ENCODE results near the gene PSMD2.

Gene PSMD2

DNA sequence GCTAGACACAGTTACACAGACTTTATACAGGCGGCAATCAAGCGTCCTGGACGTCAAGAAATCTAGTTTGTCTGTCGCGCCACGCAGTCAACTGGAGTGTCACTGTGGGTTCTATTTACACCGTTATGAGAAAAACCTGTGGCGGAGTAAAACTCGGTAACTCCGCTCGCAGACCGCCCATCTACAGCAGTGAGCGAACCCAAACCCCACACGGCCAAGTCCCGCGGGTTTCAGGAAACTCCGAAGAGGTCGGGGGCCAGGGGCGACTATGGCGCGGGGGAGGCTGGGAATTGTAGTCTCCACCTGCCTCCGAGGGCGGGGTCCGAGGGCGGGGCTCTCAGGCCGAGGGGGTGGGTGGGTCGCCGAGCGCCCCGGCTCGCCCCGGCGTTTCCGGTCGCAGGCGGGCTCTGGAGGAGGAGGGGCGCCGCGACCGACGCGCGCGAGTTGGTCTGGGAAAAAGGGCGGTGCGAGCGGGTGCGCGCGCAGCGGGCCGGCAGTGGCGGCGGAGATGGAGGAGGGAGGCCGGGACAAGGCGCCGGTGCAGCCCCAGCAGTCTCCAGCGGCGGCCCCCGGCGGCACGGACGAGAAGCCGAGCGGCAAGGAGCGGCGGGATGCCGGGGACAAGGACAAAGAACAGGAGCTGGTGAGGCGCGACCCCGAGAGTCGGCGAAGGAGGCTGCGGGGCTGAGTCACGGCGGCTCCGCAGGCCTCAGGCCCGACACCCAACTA, at the start of gene PSMD2:
TSS of gene PSMD2 (plus strand) at position 483 of the 729 bp plus-strand sequence. CDS start at position 509, 26 bp downstream.
- Histone ChIP-seq H3K9ac (ENCODE audit: low read depth, low read length) (peak within 1 kb of the TSS; percentile 90), H3K36me3 (ENCODE audit: insufficient read depth, low read length) (peaks cover 30% of the 10 kb centered on the region), H3K9me3 (ENCODE audit: control insufficient read depth, insufficient read depth, low read length) (no peaks in the 10 kb centered on the region), H3K4me1 (ENCODE audit: insufficient read depth, low read length) (peaks cover 6% of the 10 kb centered on the region; the same call in 1 of the 2 replicates)

- Histone ChIP-seq H3K9me3 (ENCODE audit: control insufficient read depth, insufficient read depth, low read length) (no peaks in the 10 kb centered on the region), H3K36me3 (ENCODE audit: insufficient read depth, low read length) (no peaks in the 10 kb centered on the region), H3K4me1 (ENCODE audit: insufficient read depth, low read length) (no peaks in the 10 kb centered on the region), H3K9ac (ENCODE audit: low read depth, low read length) (peak within 1 kb of the TSS; percentile 80)
Measured at GRCh38 chr3:184249412-184250166, 49.5 kb upstream of the PSMD2 start, which contains the start of gene EEF1AKMT4. TSS of gene EEF1AKMT4 (plus strand) at chr3:184249672. CDS start at chr3:184249695, 23 bp downstream.

GRCh38 chr3:184250167-184250828, 48.7 kb upstream of the PSMD2 start:
- H3K4me1 ChIP-seq (ENCODE audit: insufficient read depth, low read length), result no peaks in the 10 kb centered on the region
- no peaks in the 10 kb centered on the region for H3K9me3 ChIP-seq (ENCODE audit: control insufficient read depth, insufficient read depth, low read length)
- H3K9ac ChIP-seq (ENCODE audit: low read depth, low read length), result peak overlapping the region; percentile 80
- H3K36me3 ChIP-seq (ENCODE audit: insufficient read depth, low read length), result no peaks in the 10 kb centered on the region

DNA sequence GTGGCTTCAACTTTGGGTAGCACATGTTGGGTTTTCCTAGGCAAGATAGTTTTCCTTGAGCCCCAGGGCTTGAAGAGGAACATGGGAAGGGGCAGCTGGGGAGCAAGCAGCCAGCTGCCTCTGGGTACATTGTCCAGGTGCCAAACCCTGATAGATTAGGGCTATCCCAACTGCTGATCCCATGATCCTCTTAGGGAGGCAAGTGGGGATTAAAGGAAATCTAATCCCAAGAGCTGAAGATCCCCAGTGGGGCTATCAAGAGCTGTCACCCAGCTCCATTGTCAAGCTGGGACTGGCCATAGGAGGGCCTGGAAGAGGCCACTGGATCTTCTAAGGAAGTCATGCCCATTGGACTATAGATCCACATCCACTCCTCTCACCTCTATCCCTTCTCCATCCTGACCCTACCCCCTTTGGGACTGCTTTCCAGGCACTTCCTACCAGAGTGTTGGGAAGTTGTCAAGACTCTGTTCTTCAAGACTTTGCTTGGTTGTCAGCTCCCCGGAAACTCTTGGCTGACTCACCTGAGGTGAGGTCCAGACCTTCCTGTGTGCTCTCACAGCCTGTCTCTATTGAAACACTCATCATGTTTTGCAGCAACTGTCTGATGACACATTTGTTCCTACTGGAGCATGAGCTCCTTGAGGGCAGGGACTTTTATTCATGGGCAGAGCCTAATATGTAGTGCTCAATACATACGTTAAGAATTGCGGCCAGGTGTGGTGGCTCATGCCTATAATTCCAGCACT, 43.6 kb upstream of the PSMD2 start:
- Histone ChIP-seq H3K4me1 (ENCODE audit: insufficient read depth, low read length) (no peaks in the 10 kb centered on the region), H3K9me3 (ENCODE audit: control insufficient read depth, insufficient read depth, low read length) (no peaks in the 10 kb centered on the region), H3K9ac (ENCODE audit: low read depth, low read length) (no peak overlapping the region), H3K36me3 (ENCODE audit: insufficient read depth, low read length) (no peaks in the 10 kb centered on the region)

GRCh38 chr3:184257083-184257915, 41.7 kb upstream of the PSMD2 start:
- no peaks in the 10 kb centered on the region for H3K36me3 ChIP-seq (ENCODE audit: insufficient read depth, low read length)
- no peaks in the 10 kb centered on the region for H3K9me3 ChIP-seq (ENCODE audit: control insufficient read depth, insufficient read depth, low read length)
- no peaks in the 10 kb centered on the region for H3K4me1 ChIP-seq (ENCODE audit: insufficient read depth, low read length)
- no peak overlapping the region for H3K9ac ChIP-seq (ENCODE audit: low read depth, low read length)

DNA sequence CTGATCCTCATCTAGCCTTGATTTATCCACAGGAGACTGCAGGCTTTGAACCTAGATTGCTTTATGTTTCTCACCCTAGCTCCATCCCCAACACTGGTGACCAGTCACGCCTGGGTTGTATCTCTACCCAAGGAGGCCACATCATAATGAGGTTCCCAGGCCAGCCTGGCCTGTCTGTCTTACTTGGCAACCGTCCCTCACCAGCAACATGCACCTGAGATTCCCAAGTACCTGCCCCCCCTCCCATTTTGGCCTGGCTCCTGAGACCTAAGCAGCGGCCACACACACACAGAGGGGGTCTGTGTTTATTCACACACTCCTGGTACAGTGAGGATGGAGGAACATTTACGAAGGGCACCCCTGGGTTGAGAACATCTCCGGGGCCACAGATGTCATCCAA, 40.1 kb upstream of the PSMD2 start:
- no peaks in the 10 kb centered on the region for H3K36me3 ChIP-seq (ENCODE audit: insufficient read depth, low read length)

GRCh38 chr3:184259396-184259877, 39.6 kb upstream of the PSMD2 start:
- Histone ChIP-seq H3K36me3 (ENCODE audit: insufficient read depth, low read length) (no peaks in the 10 kb centered on the region), H3K4me1 (ENCODE audit: insufficient read depth, low read length) (no peaks in the 10 kb centered on the region), H3K9me3 (ENCODE audit: control insufficient read depth, insufficient read depth, low read length) (no peaks in the 10 kb centered on the region), H3K9ac (ENCODE audit: low read depth, low read length) (no peak overlapping the region)

More for the DNA sequence above, 40.1 kb upstream of the PSMD2 start:
- no peaks in the 10 kb centered on the region for H3K4me1 ChIP-seq (ENCODE audit: insufficient read depth, low read length)
- no peaks in the 10 kb centered on the region for H3K9me3 ChIP-seq (ENCODE audit: control insufficient read depth, insufficient read depth, low read length)
- H3K9ac ChIP-seq (ENCODE audit: low read depth, low read length), result no peak overlapping the region

- H3K9me3 ChIP-seq (ENCODE audit: control insufficient read depth, insufficient read depth, low read length), result no peaks in the 10 kb centered on the region
- H3K36me3 ChIP-seq (ENCODE audit: insufficient read depth, low read length), result no peaks in the 10 kb centered on the region
- H3K4me1 ChIP-seq (ENCODE audit: insufficient read depth, low read length), result no peaks in the 10 kb centered on the region
- peak overlapping the region; percentile 53; the same call in 1 of the 2 replicates for H3K9ac ChIP-seq (ENCODE audit: low read depth, low read length)
Measured at GRCh38 chr3:184259878-184260723, 38.9 kb upstream of the PSMD2 start.

- no peaks in the 10 kb centered on the region for H3K36me3 ChIP-seq (ENCODE audit: insufficient read depth, low read length)
- peak overlapping the region; percentile 53 for H3K9ac ChIP-seq (ENCODE audit: low read depth, low read length)
- H3K4me1 ChIP-seq (ENCODE audit: insufficient read depth, low read length), result no peaks in the 10 kb centered on the region
- H3K9me3 ChIP-seq (ENCODE audit: control insufficient read depth, insufficient read depth, low read length), result no peaks in the 10 kb centered on the region
Measured at GRCh38 chr3:184260724-184261269, 38.2 kb upstream of the PSMD2 start.

DNA sequence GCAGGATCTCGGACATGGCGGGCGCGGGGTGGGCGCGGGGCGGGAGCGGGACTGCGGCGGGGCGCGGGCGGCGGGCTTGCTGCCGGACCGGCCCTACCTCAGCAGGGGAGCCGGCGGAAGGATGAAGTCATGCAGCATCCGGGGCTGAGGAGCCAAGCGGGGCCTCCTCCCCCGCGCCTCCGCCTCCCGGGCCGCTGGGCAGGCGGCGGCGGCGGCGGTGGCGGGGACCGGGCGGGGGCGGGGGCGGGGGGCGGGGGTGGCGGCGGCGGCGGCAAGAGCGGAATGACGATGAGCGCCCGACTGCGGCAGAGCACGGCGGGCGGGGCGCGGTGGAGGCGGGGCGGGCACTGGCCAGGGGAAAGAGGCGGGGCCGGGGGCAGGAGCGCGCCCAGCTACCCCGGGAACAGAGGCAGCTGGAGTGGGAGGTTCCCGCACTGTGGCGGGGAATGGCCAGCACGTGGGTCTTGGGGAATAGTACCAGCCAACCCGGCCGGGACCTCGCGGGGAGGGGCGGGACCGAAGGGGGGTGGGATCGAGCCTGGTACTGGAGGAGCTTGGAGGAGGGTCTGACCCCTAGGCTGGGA, 37.7 kb upstream of the PSMD2 start, which contains the start of gene CAMK2N2:
TSS of gene CAMK2N2 (minus strand) at position 284 of the 584 bp plus-strand sequence. CDS start at position 16, 268 bp downstream.
- Histone ChIP-seq H3K9me3 (ENCODE audit: control insufficient read depth, insufficient read depth, low read length) (no peaks in the 10 kb centered on the region), H3K9ac (ENCODE audit: low read depth, low read length) (peak within 1 kb of the TSS; percentile 78), H3K4me1 (ENCODE audit: insufficient read depth, low read length) (no peaks in the 10 kb centered on the region)

DNA sequence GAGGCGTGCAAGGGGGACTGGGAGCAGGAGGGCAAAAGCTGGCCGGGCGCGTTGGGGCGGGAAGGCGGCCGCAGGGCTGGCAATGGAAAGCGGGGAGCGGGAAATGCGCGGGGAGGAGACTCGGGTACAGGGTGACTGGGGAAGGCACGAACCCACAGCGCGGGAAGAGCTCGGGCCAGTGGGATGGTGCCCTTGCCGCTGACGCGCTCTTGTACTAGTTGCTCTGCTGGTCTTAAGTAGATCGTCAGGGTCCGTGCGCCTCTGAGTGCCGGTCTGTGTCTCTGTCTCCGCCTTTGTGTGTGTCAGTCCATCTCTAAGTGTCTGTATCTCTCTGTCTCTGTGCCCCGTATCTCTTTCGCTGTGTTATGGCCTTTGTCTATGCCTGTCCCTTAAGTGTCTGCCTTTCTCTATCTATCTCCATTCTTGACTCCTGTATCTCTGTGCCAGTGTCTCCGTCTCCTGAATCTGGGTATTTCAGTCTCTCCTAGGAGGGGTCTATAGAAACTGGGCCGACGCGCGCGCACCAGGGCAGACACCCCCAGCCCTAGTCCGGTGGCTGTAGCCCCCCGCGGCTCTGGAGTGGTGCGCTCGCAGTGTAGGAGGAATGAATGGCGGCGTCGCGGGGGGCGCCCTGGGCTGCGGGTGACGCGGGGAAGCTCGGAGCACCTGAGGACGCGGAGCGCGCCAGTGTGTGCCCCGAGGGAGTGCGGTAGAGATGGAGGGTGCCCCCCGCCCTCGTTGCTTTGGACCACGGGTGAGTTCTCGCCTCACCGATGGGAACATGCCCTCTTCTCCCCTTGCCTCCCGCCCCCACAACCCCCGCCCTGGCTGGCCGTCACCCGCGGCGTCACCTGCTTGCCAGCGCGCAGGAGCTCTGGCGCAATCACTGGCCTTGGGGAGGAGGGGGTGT, 36.9 kb upstream of the PSMD2 start:
- Histone ChIP-seq H3K4me1 (ENCODE audit: insufficient read depth, low read length) (no peaks in the 10 kb centered on the region), H3K9ac (ENCODE audit: low read depth, low read length) (peak overlapping the region; percentile 78), H3K9me3 (ENCODE audit: control insufficient read depth, insufficient read depth, low read length) (no peaks in the 10 kb centered on the region), H3K36me3 (ENCODE audit: insufficient read depth, low read length) (no peaks in the 10 kb centered on the region)

More for the DNA sequence above, 37.7 kb upstream of the PSMD2 start, which contains the start of gene CAMK2N2:
- no peaks in the 10 kb centered on the region for H3K36me3 ChIP-seq (ENCODE audit: insufficient read depth, low read length)
